ENCODE measurements around the gene SLC40A1.

Gene SLC40A1

GRCh38 chr2:189566046-189566445 lies 14.5 kb downstream of the SLC40A1 start:
- DNase-seq (ENCODE audit: low read depth), result no peak

GRCh38 chr2:189561371-189562038 lies 19.1 kb downstream of the SLC40A1 start:
- DNase-seq (ENCODE audit: low read depth), result no peak

- DNase-seq (ENCODE audit: low read depth), result no peak
Measured at GRCh38 chr2:189560273-189560586, 20.4 kb downstream of the SLC40A1 start.

- peak; percentile 45 for DNase-seq (ENCODE audit: low read depth)
Measured at GRCh38 chr2:189559579-189560272, 20.9 kb downstream of the SLC40A1 start.

GRCh38 chr2:189558516-189559272 lies 21.9 kb downstream of the SLC40A1 start:
- DNase-seq (ENCODE audit: low read depth), result no peak

- no peak for DNase-seq (ENCODE audit: low read depth)
Measured at GRCh38 chr2:189557373-189557772, 23.2 kb downstream of the SLC40A1 start.

GRCh38 chr2:189556526-189556925 lies 24.1 kb downstream of the SLC40A1 start:
- DNase-seq (ENCODE audit: low read depth), result no peak

- DNase-seq (ENCODE audit: low read depth), result no peak
Measured at GRCh38 chr2:189555232-189555631, 25.4 kb downstream of the SLC40A1 start.

- DNase-seq (ENCODE audit: low read depth), result no peak
Measured at GRCh38 chr2:189553504-189554088, 27.0 kb downstream of the SLC40A1 start.

- DNase-seq (ENCODE audit: low read depth), result no peak
Measured at GRCh38 chr2:189552991-189553404, 27.6 kb downstream of the SLC40A1 start.

GRCh38 chr2:189552334-189552990 lies 28.1 kb downstream of the SLC40A1 start:
- no peak for DNase-seq (ENCODE audit: low read depth)

GRCh38 chr2:189551808-189552207 lies 28.8 kb downstream of the SLC40A1 start:
- DNase-seq (ENCODE audit: low read depth), result no peak

GRCh38 chr2:189549449-189549832 lies 31.1 kb downstream of the SLC40A1 start:
- DNase-seq (ENCODE audit: low read depth), result peak; percentile 61

GRCh38 chr2:189548666-189549448 lies 31.7 kb downstream of the SLC40A1 start:
- DNase-seq (ENCODE audit: low read depth), result no peak

GRCh38 chr2:189545418-189545817 lies 35.2 kb downstream of the SLC40A1 start:
- no peak for DNase-seq (ENCODE audit: low read depth)

GRCh38 chr2:189544318-189545042 lies 36.1 kb downstream of the SLC40A1 start:
- no peak for DNase-seq (ENCODE audit: low read depth)

GRCh38 chr2:189543367-189543766 lies 37.2 kb downstream of the SLC40A1 start:
- no peak for DNase-seq (ENCODE audit: low read depth)

GRCh38 chr2:189542145-189542882 lies 38.3 kb downstream of the SLC40A1 start:
- DNase-seq (ENCODE audit: low read depth), result no peak

- no peak for DNase-seq (ENCODE audit: low read depth)
Measured at GRCh38 chr2:189541591-189541990, 39.0 kb downstream of the SLC40A1 start.

- no peak for DNase-seq (ENCODE audit: low read depth)
Measured at GRCh38 chr2:189540551-189540950, 40.0 kb downstream of the SLC40A1 start.

Data from fibroblast of the conjunctiva (primary cell).